ENCODE results near the gene SLC5A11. TPM values are rescaled to one million over a fixed set of nuclear protein-coding genes. Genes with fewer than 3 reads are reported as not detected.

Gene SLC5A11
- total RNA-seq, 1 experiment from 2014 or later = 0.22 TPM

DNA sequence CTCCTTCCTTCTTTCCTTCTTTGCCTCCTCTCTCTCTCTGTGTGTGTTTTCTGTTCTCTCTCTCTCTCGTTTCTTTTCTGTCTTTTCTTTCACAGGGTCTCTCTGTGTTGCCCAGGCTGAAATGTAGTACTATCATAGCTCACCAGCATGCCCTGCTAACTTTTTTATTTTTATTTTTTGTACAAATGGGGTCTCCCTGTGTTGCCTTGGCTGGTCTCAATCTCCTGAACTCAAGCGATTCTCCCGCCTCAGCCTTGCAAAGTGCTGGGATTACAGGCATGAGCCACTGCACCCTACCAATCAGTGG lies 1.5 kb downstream of the SLC5A11 start:
- Mint-ChIP-seq H3K27ac (peak overlapping the region in 1 of 3 experiments; percentile 32; a peak in 1 of 7 replicates), H3K4me3 (no peak overlapping the region), H3K9me3 (no peaks in the 10 kb centered on the region), H3K4me1 (peaks cover 0 to 4% of the 10 kb centered on the region in 2 experiments; a peak in 2 of 4 replicates), H3K27me3 (ENCODE audit: low read depth) (peaks cover 1% of the 10 kb centered on the region), H3K36me3 (ENCODE audit: insufficient read depth in 1 of 3, low read depth in 3 of 3) (no peaks in the 10 kb centered on the region)
- Histone ChIP-seq H4K91ac (ENCODE audit: insufficient read length, low read depth, low read length) (no peak overlapping the region), H4K5ac (ENCODE audit: insufficient read length, low read depth, low read length) (no peak overlapping the region), H2BK5ac (ENCODE audit: insufficient read length, low read length) (no peak overlapping the region), H3K4me1 (ENCODE audit: insufficient read depth, low read length) (no peaks in the 10 kb centered on the region), H3K23ac (ENCODE audit: insufficient read length, low read depth, low read length) (no peak overlapping the region), H2BK120ac (ENCODE audit: low read depth, low read length, poor library complexity, severe bottlenecking) (no peak overlapping the region), H3K79me2 (ENCODE audit: insufficient read depth, low read length) (no peaks in the 10 kb centered on the region), H3K9ac (ENCODE audit: extremely low read depth, insufficient read length, low read length) (no peak overlapping the region), H4K8ac (replicated peaks; ENCODE audit: insufficient read length, low read depth, low read length) (no peak overlapping the region), H3K56ac (ENCODE audit: insufficient read length, low read depth, low read length) (no peak overlapping the region), H3K79me1 (ENCODE audit: insufficient read depth, low read depth, low read length, poor library complexity, severe bottlenecking) (no peaks in the 10 kb centered on the region), H3K4me2 (ENCODE audit: insufficient read depth, insufficient read length, low read length) (no peak overlapping the region), H3K14ac (ENCODE audit: insufficient read depth, low read length) (no peak overlapping the region), H3K4ac (ENCODE audit: low read depth, low read length) (no peak overlapping the region), H4K20me1 (ENCODE audit: control insufficient read depth, insufficient read depth, insufficient read length) (peaks cover under 1% of the 10 kb centered on the region), H2AFZ (ENCODE audit: low read length) (no peak overlapping the region), H3K27me3 (ENCODE audit: insufficient read depth, low read length) (no peaks in the 10 kb centered on the region), H2BK20ac (ENCODE audit: low read depth, low read length, poor library complexity, severe bottlenecking) (no peak overlapping the region), H2BK15ac (ENCODE audit: low read depth, low read length) (no peak overlapping the region), H3K27ac (ENCODE audit: insufficient read length, low read depth, low read length) (no peak overlapping the region), H3K9me3 (ENCODE audit: control insufficient read depth, low read depth, low read length) (no peaks in the 10 kb centered on the region), H3K23me2 (ENCODE audit: insufficient read length, low read depth, low read length, poor library complexity, severe bottlenecking) (no peaks in the 10 kb centered on the region), H2AK5ac (ENCODE audit: insufficient read length, low read length) (no peak overlapping the region), H3T11ph (ENCODE audit: low read length) (no peak overlapping the region), H3K18ac (ENCODE audit: insufficient read length, low read depth, low read length) (no peak overlapping the region), H2BK12ac (ENCODE audit: insufficient read length, low read depth, low read length) (no peak overlapping the region)
- WGBS (ENCODE audit: extremely low coverage, insufficient read length, low lambda C conversion rate) = no CpG with 5 or more reads among the region's 3 CpGs
- TF ChIP-seq, protein P1, sequence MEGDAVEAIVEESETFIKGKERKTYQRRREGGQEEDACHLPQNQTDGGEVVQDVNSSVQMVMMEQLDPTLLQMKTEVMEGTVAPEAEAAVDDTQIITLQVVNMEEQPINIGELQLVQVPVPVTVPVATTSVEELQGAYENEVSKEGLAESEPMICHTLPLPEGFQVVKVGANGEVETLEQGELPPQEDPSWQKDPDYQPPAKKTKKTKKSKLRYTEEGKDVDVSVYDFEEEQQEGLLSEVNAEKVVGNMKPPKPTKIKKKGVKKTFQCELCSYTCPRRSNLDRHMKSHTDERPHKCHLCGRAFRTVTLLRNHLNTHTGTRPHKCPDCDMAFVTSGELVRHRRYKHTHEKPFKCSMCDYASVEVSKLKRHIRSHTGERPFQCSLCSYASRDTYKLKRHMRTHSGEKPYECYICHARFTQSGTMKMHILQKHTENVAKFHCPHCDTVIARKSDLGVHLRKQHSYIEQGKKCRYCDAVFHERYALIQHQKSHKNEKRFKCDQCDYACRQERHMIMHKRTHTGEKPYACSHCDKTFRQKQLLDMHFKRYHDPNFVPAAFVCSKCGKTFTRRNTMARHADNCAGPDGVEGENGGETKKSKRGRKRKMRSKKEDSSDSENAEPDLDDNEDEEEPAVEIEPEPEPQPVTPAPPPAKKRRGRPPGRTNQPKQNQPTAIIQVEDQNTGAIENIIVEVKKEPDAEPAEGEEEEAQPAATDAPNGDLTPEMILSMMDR (conservative IDR thresholded peaks at IDR 0.05) = no peak
- no peak for DNase-seq

All from H9 (cell line).